ENCODE data around the gene TRIO. TPM values are rescaled to one million over a fixed set of nuclear protein-coding genes. Genes with fewer than 3 reads are reported as not detected.
"Not testable (repeated sequence)": the region's sequence is repeated elsewhere in the genome, so short reads cannot be mapped to it uniquely, and the experiment has no call there.

The TRIO gene
- 381 TPM for total RNA-seq

DNA sequence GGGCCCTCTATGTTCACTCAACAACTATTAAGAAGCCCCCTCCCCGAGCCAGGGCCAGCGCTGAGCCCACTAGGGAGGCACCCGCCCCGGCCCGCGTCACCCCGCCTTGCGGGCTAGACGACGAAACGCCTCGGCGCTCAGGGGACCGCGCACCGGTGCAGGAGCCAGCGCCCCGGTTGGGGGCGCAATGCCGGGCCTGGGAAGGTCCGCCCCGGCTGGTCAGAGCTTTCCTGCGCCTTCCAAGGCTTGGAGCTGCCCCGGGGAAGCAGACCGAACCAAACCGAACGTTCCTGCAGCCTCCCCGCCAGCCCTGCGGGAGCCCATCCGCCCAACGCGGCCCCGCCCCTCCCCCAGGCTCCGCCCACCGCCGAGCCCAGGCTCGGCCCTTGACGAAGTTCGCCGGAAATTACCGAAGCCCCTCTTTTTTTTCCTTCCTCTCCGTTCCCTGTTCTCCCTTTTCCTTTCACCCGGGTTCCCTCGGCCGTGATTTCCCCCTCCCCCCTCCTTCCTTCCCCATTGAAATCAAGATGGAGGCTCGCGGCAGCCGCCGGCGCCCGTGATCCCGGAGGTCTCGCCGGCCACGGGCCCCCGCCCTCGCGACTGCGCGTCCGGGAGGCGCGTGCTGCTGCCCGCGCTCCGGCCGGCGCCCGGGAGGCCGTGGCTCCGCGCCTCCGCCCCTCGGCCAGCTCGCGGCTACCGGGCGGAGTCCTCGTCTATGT lies at the start of gene TRIO:
TRIO (plus strand) TSS at position 516 of the 719 bp plus-strand sequence. CDS start 384 bp downstream, outside the sequence.
- DNase-seq, result peak; percentile 86

DNA sequence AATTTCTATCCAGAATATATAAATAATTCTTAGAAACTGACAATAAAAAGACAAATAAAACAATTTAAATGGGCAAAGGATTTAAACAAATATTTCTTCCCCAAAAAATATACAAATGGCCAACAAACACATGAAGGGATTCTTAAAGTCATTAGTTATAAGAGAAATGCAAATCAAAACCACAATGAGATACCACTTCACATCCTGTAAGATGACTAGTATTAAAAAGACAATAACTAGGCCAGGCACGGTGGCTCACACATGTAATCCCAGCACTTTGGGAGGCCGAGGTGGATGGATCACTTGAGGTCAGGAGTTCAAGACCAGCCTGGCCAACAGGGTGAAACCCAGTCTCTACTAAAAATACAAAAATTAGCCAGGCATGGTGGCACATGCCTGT lies 45.8 kb upstream of the TRIO start:
- DNase-seq, result not testable (repeated sequence)

DNA sequence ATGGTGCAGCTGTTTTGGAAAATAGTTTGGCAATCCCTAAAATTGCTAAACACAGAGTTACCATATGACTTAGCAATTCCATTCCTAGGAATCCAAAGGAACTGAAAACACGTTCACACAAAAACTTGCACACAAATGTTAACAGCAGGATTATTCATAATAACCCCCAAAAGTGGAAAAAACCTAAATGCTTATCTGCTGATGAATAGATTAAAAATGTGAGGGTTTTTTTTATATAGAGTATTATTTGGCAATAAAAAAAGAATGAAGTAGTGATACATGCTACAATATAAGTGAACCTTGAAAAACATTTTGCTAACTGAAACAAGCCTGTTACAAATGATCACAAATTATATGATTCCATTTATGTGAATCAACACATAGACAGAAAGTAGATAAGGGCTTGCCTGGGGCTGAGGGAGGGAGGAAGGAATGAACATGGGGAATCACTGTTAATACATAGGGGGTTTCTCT lies 45.1 kb upstream of the TRIO start:
- no peak for DNase-seq

DNA sequence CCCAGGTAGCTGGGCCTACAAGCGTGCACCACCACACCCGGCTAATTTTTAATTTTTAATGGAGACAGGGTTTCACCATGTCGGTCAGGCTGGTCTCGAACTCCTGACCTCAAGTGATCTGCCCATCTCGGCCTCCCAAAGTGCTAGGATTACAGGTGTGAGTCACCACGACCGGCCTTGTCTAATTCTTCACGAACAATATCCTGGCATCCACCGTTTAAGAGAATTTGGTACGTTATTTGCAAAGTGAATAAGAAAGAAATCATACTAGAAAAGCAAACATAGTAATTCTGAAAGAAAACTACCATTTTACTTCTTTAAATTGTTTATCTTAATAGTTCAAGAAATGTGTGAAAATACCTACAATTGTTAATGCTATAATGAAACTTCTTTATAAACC lies 42.9 kb upstream of the TRIO start:
- no peak for DNase-seq

DNA sequence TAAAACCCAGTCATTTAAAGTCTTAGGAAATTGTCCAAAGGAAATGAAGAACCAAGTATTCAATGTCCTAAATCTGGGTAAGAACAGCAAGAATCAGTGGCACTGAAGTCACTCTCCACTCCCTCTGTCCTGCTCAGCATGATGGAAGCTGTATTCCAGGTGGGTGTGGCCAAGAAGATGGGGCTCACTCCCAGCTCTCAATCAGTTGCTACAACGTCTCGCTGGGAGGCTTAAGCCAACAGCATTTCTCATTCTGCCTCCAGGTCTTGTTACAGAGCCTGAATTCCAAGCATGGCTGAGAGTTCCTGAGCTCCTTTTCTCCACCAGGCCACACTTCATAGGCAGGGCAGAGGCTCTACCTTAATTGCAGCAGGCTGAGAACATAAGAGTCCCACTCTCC lies 41.2 kb upstream of the TRIO start:
- no peak for DNase-seq

DNA sequence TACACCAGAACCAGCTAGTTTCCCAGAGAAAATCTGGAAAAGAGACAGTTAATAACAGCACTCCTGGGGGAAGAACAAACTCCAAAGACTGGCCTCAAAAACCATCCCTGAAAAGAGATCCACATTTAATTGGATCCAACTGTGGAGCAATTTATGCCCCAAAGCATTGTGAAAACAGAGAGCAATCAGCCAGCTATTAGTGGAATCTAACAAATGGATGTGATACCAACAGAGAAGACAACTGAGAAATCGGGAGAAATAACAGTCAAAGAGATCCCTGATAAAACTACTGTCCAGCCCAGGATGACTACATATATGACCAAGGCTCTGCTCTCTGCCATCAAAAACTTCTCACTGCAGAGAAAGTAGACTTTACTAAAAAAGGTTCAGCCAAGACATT lies 40.5 kb upstream of the TRIO start:
- DNase-seq, result no peak

DNA sequence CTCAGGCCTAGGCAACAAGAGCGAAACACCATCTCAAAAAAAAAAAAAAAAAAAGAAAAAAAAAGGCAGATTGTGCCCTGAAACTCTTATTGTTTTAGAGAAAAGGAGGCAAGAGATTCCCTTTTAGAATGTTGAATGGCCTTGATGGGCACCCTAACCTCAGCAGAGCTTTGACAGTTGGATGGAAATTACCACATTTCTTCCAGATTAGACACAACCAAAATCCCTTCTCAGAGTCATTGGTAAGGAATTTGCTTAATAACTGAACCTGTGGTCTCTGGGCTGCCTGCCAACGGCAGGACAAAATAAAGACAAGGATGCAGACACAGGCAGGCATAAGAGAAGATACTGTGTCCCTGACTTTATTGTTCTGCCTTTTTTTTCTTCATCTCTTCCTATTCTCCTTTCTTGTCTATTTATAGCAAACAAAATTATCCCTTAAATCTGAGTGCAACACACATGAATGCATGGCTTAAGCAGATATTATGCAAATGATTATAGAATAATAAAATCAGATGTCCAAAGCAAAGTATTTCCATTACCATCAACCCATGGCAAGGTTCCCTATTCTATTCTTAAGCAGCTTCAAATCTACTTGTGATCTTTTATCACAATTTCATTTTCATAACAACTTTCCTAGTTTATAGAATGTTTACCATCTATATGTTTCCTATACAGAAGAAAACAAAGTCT lies 37.3 kb upstream of the TRIO start:
- no peak for DNase-seq

DNA sequence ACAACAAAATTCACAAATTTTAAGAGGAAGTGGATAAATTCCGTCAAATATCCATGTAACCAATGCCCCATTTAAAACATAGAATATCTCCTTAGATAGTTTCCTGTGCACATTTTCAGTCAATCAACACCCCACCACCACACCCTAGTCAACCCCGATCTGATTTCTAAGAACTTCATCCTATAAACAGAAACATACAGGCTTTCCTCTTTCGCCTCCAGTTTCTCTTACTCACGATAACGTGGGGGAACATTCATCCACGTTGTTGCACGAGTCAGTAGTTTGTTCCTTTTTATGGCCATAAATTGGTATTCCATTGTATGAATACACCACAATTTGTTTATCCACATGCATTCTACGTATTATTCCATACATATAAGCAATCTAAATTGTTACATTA lies 35.6 kb upstream of the TRIO start:
- no peak for DNase-seq

DNA sequence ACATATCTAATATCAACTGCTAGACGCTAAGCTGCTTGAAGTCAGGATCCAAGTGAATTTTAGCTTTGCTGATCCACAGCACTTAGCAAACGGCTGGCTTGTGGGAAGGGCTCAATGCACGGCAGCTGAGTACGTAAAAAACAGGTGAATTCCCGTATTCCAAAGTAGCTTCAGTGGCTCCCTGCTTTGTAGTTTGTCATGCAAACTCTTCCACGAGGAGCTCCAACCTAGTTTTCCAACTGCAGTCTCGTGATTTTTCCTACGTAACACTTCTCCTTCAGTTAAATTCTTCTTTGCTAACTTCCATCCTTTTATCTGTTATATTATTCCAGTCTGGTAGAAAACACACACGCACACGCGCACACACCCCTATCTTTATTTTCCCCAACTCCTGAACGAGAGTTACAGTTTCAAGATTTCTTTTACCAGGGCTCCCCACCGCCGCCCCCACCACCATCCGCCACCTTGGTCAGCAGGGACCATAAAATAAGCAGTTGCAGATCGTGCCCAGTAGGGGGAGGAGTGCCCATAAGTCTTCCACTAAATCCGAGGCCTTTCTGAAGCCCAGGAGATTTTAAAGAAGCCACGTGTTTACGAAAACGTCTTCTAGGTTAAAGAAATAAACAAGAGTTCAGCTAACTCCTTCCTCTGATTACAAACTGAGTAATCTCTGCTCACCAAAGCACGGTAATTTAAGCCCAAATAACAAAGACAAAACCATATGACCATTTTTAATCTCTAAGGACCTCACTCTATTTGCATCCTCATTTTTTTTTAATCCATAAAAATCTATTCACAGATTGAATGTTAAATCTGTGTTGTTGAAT lies 34.8 kb upstream of the TRIO start:
- DNase-seq, result peak; percentile 6

DNA sequence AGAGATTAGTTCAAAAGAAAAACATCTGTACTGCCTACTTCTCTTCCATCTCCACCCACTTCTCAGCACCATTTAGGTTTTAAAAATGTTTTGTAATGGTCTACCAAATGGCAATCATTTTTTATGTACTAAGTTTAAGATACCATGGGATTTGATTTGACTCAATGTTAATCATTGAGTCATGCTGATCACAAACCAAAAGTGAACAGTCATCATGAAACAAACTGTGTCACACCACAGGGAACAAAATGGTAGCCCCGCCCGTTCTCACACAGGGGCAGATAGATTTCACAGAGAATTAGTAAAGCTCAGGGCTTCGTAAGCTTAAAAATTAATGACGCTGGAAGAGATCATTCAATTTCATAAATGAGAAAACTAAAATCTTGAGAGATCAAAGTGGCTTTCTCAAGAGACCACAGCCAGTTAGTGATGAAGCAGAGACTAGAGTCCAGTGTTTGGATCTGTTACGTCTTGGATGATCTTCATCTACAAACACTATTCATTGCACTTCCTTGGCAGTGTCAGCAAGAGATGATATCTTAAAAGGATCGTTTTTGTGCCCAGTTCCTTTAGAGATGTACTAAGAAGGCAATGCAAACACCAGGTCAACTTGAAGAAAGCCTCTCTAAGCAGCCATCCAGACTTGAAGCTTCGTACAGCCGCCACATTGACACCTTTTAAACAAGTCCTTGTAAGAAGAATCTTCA lies 33.9 kb upstream of the TRIO start:
- no peak for DNase-seq

DNA sequence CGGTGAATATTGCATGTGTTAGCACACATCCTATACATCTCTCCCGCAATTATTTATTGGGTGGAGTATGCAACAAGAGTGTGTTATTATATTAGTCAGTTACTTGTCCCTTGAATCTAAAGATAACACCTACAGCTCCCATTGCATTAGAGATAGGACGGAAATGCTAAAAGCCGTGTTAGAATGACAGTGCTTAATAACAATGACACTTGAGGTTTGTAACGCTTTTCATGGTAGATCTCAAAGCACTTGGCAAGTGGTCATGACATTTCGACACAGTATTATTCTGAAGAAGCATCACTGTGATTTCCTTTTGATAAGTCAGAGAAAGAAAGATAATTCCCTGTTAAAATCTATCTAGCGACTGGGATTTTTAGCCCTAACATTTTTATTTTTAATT lies 33.4 kb upstream of the TRIO start:
- no peak for DNase-seq

DNA sequence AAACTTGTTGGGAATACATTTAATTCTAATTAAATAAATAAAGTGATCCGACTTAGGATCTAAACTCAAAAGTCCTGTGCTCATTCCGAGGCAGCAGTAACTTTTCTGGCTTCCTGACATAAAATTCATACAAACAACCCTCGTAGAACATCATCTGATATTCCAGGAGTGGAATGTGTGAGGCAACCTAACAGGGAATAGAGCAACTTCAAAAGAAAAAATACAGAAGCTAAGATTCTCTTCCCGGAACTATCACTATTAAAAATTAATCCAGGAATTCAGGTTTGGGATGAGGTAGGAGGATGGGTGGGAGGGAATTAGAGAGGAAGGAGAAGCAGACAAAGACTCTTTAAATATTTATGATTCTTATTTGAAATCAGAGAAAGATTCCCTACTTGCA lies 32.9 kb upstream of the TRIO start:
- DNase-seq, result no peak

DNA sequence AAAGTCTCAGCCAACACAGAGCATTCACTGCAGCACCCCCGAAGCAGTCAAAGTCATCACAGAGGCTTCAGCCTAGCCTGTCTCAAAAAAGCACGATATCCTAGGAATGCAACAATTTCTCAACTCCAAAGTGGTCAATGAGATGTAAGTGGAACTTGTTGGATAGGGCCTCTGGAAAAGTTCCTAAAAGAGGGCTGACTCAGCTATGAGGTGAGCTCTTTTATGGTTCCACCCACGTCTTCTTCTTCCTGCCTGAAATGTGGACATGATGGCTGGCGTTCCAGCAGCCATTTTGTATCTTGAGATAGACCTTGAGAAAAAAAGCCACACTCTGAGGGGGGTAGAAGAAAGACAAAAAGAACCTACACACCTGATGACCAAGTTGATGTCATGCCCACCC lies 32.5 kb upstream of the TRIO start:
- no peak for DNase-seq

DNA sequence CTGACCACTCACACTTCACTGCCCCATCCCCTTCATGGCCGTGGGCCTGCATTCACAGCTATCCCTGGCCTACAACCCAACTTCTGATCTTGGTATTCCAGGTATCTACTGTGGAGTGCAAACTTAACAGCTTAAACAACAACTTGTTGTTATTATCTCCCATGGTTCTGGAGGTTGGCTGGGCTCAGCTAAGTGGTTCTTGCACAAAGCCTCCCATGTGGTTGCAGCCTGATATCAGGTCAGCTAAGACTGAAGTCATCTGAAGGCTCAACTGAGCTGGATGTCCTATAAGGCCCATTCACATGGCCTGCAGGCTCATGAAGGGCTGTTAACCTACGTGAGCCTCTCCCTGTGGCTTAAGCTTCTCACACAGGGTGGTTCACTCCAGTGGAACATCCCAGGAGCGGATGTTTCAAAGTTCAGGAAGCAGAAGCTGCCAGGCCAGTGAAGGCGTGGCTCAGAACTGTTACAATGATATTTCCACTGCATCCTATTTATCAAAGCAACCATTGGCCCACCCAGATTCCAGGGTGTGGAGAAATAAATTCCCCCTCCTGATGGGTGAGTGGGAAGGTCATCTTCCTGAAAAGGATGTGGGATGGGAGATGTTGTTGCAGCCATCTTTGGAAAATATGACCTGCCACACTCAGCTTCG lies 30.0 kb upstream of the TRIO start:
- no peak for DNase-seq

DNA sequence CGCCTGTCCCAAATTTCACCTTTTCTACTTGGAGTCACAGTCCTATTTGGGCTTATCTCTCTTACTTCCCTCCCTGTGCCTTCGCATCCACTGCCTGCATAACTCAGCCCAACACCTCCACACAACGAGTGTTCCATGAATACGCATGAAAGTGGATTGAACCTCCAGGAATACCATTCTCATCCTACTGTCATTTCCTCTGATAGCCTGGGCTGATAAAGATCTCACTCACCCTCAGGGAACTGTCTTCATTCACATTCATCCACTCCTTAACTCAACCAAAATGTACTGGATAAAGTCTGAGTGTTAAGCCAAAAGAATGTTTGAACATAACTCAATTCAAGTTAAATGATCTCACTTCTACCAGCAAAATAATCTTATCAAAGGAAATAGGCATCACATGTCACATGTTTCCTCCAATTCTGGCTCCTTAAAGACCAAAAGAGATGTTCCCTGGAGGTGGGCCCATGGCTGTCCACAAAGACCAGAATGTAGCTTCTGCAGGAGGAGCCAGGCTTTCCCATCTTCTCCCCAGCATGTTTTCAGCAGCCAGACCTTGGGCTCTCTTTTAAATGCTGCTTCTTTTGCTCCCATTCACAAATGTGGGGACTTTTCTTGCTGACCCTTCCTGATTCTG lies 28.4 kb upstream of the TRIO start:
- DNase-seq, result no peak

DNA sequence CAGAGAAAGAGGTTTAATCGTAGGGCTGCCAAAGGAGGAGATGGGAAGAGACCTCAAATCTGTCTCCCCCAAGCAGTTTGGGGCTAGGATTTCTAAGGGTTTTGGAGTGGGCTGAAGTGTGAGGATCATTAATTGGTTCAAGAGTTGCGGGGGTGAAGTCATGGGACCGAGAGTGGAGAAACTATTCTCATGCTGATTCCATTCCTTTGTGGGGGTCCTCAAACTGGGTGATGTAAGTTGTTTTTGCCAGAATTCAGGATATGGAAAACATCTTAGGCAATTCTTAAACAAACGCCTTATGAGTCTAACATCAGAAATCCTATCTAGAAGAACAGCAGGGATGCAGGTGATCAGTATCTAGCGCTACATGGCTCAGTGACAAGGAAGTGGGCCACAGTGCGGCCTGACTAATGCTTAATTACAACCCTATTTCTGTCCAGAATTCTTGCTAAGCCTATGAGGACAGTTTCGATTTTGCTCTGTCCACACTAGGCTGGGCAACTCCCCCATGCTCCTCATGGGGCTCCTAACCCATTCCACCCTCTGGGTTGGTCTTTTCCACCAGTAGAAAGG lies 27.7 kb upstream of the TRIO start:
- DNase-seq, result no peak

DNA sequence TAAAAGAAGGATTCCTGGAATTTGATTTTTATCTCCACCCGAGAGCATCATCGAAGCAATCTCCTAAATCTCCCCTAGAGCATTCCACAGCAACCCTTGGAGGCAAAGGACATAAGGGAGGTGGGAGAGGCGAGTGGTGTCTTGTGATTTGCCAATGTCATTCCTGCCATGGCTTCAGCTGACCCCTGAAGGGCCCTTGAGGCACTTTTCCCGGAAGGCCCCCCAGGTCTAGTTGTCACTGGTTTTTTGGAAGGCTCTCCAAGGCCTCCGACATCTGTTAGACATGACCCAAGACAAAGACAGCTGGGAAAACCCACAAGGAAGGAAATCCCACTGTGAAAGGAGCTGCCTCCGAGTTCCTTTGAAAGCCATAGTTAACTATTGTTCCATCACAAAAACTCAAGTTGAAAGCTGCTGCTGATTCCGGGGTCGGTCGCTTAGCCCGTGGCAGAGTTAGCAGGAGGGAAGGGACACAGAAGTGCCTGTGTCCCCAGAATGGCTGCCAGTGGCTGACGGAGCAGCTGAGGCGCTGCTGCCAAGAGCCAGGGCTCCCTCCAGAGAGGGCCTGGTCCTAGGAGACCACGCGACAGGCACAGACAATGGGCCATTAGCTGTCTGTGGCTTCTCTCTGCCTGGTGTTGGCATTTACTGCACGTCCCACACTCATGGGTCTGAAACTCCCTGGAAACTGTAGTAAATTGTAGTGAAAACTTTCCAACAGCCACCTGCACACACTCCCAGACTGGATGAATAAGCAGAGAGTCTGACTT lies 24.4 kb upstream of the TRIO start:
- DNase-seq, result peak; percentile 87

DNA sequence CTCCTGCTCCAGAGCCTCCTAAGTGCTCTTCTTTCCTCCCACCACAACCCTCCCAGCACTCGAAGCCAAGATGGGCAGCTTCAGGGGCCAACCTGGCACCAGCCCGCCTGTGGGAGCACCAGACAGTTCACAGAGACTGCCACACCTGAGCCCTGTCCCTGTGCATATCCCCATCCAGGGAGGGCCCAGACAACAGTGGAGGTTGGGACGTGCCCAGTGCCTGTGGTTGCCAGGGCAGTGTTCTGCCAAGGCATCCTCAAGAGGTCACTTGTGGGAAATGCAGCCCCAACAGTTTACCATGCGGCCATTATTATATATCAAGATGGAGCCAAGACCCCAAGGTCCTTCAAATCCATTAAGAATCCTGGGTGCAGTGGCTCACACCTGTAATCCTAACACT lies 23.0 kb upstream of the TRIO start:
- no peak for DNase-seq

DNA sequence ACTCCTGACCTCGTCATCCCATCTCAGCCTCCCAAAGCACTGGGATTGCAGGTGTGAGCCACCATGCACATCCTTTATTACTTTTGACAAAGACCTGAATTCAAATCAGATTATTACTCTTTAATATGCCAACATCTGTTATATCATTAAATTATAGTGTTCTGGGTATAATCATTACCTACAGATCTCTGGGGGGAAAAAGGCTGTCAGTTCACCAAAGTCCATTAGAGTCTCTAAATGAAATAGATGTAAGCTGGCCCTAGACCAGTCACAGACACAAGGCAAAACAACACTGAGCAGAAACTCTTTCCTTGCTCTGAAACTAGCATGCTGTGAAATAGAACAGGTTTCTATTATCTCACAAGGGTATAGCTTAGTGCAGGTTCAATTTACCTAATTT lies 21.6 kb upstream of the TRIO start:
- DNase-seq, result no peak

DNA sequence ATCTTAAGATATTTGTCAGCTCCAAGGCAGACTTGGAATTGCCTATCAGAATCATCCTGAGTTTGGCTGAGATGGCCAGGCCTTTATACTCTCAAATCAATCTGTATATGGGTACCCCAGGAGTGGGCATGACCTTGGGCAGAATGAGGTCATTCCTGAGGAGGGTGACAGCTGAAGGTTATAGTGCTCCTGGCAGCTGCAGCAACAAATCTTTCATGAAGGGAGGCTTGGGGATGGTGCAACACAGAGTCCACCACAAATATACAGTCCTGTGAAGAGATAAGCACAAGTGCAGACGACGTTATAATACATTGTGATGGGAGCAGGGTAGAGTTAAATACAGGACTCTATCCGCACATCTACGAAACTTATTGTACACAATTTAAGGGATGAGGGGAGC lies 21.1 kb upstream of the TRIO start:
- no peak for DNase-seq

Data from occipital lobe (tissue), 2 donors.